Central memory CD8-positive, alpha-beta T cell (primary cell): ENCODE data around the gene GIMAP8.

Experiments used
- ATAC-seq: fragments of 150-1000 bp; cut with Tn5 transposase; replicated peaks from 2 replicates; pipeline ENCODE4 v1.10.0; 2022; ENCODE audit warnings: mild to moderate bottlenecking, moderate FRiP score, moderate number of reproducible peaks; ENCODE audit not compliant: poor library complexity, severe bottlenecking; ENCODE audit errors: extremely low read depth
- DNase-seq, 2 donors: peaks; one replicate each; pipeline ENCODE4 v3.0.0; 2021; ENCODE audit warnings: low spot score in 2 of 2
- H3K27ac Mint-ChIP-seq: one replicate; pipeline ENCODE4 v1.8.0; 2022; ENCODE audit warnings: low read depth, mild to moderate bottlenecking, moderate library complexity, mixed read lengths
- H3K27me3 Mint-ChIP-seq: one replicate; pipeline ENCODE4 v1.8.0; 2022; ENCODE audit warnings: mixed read lengths
- H3K36me3 Mint-ChIP-seq: one replicate; pipeline ENCODE4 v1.8.0; 2022; ENCODE audit warnings: mild to moderate bottlenecking, moderate library complexity, mixed read lengths; ENCODE audit not compliant: insufficient read depth
- H3K4me1 Mint-ChIP-seq: one replicate; pipeline ENCODE4 v1.8.0; 2022; ENCODE audit warnings: mixed read lengths
- H3K4me3 Mint-ChIP-seq: one replicate; pipeline ENCODE4 v1.8.0; 2022; ENCODE audit warnings: mild to moderate bottlenecking, moderate library complexity, mixed read lengths
- H3K9me3 Mint-ChIP-seq: one replicate; pipeline ENCODE4 v1.8.0; 2022; ENCODE audit warnings: mixed read lengths

Gene GIMAP8

GRCh38 chr7:150432915-150433892 is 17.2 kb upstream of the GIMAP8 start:
- ATAC-seq, result no peak
- H3K27ac Mint-ChIP-seq, result peak overlapping the region; percentile 18

GRCh38 chr7:150434240-150434639 is 16.2 kb upstream of the GIMAP8 start:
- Mint-ChIP-seq H3K27ac (no peak overlapping the region), H3K4me3 (no peak overlapping the region), H3K4me1 (peaks cover 16% of the 10 kb centered on the region), H3K27me3 (peaks cover 7% of the 10 kb centered on the region), H3K36me3 (no peaks in the 10 kb centered on the region), H3K9me3 (no peaks in the 10 kb centered on the region)
- DNase-seq, result no peak
- ATAC-seq, result no peak

More at GRCh38 chr7:150432915-150433892, 17.2 kb upstream of the GIMAP8 start:
- peaks cover 16% of the 10 kb centered on the region for H3K4me1 Mint-ChIP-seq
- H3K36me3 Mint-ChIP-seq, result no peaks in the 10 kb centered on the region
- H3K27me3 Mint-ChIP-seq, result peaks cover 14% of the 10 kb centered on the region
- no peak for DNase-seq
- H3K9me3 Mint-ChIP-seq, result no peaks in the 10 kb centered on the region
- peak overlapping the region; percentile 23 for H3K4me3 Mint-ChIP-seq

- H3K27ac Mint-ChIP-seq, result no peak overlapping the region
- no peak for ATAC-seq
- H3K4me3 Mint-ChIP-seq, result no peak overlapping the region
- DNase-seq, result no peak
- peaks cover 20% of the 10 kb centered on the region for H3K4me1 Mint-ChIP-seq
- no peaks in the 10 kb centered on the region for H3K27me3 Mint-ChIP-seq
- no peaks in the 10 kb centered on the region for H3K36me3 Mint-ChIP-seq
- no peaks in the 10 kb centered on the region for H3K9me3 Mint-ChIP-seq
These were observed 15.4 kb upstream of the GIMAP8 start for GRCh38 chr7:150435047-150435389.

GRCh38 chr7:150435390-150436073 is 14.9 kb upstream of the GIMAP8 start:
- Mint-ChIP-seq H3K27me3 (no peaks in the 10 kb centered on the region), H3K9me3 (no peaks in the 10 kb centered on the region), H3K4me3 (no peak overlapping the region), H3K36me3 (no peaks in the 10 kb centered on the region), H3K4me1 (peaks cover 22% of the 10 kb centered on the region), H3K27ac (no peak overlapping the region)
- DNase-seq (no peak), ATAC-seq (peak; percentile 28)

- no peak for DNase-seq
- Mint-ChIP-seq H3K4me3 (no peak overlapping the region), H3K9me3 (peaks cover 8% of the 10 kb centered on the region), H3K27me3 (no peaks in the 10 kb centered on the region), H3K4me1 (peaks cover 6% of the 10 kb centered on the region), H3K27ac (peak overlapping the region; percentile 3), H3K36me3 (no peaks in the 10 kb centered on the region)
- ATAC-seq, result no peak
These were observed 10.5 kb upstream of the GIMAP8 start for GRCh38 chr7:150439967-150440366.

GRCh38 chr7:150441524-150441923 is 8.9 kb upstream of the GIMAP8 start:
- Mint-ChIP-seq H3K36me3 (no peaks in the 10 kb centered on the region), H3K4me1 (peaks cover 11% of the 10 kb centered on the region), H3K4me3 (no peak overlapping the region), H3K9me3 (peaks cover 8% of the 10 kb centered on the region), H3K27me3 (no peaks in the 10 kb centered on the region), H3K27ac (no peak overlapping the region)
- ATAC-seq, result no peak
- no peak for DNase-seq

GRCh38 chr7:150442811-150443210 is 7.6 kb upstream of the GIMAP8 start:
- DNase-seq, result no peak
- Mint-ChIP-seq H3K4me1 (peaks cover 15% of the 10 kb centered on the region), H3K9me3 (peaks cover 8% of the 10 kb centered on the region), H3K36me3 (peaks cover 2% of the 10 kb centered on the region), H3K27me3 (no peaks in the 10 kb centered on the region), H3K4me3 (no peak overlapping the region), H3K27ac (no peak overlapping the region)
- no peak for ATAC-seq

GRCh38 chr7:150443793-150444540 is 6.5 kb upstream of the GIMAP8 start:
- Mint-ChIP-seq H3K27ac (no peak overlapping the region), H3K4me1 (peaks cover 26% of the 10 kb centered on the region), H3K9me3 (peaks cover 8% of the 10 kb centered on the region), H3K4me3 (no peak overlapping the region), H3K36me3 (peaks cover 2% of the 10 kb centered on the region), H3K27me3 (no peaks in the 10 kb centered on the region)
- no peak for ATAC-seq
- DNase-seq, result no peak

- Mint-ChIP-seq H3K4me1 (peaks cover 33% of the 10 kb centered on the region), H3K27me3 (no peaks in the 10 kb centered on the region), H3K4me3 (no peak overlapping the region), H3K36me3 (peaks cover 4% of the 10 kb centered on the region), H3K9me3 (peaks cover 8% of the 10 kb centered on the region), H3K27ac (no peak overlapping the region)
- ATAC-seq (no peak), DNase-seq (no peak)
These were observed 5.6 kb upstream of the GIMAP8 start for GRCh38 chr7:150444674-150445365.

GRCh38 chr7:150446288-150446938 is 4.0 kb upstream of the GIMAP8 start:
- Mint-ChIP-seq H3K4me1 (peaks cover 45% of the 10 kb centered on the region), H3K27ac (no peak overlapping the region), H3K9me3 (peaks cover 6% of the 10 kb centered on the region), H3K4me3 (no peak overlapping the region), H3K27me3 (no peaks in the 10 kb centered on the region), H3K36me3 (peaks cover 12% of the 10 kb centered on the region)
- ATAC-seq (no peak), DNase-seq (no peak)

GRCh38 chr7:150447966-150448788 is 2.3 kb upstream of the GIMAP8 start:
- no peak for ATAC-seq
- no peaks in the 10 kb centered on the region for H3K9me3 Mint-ChIP-seq
- H3K27ac Mint-ChIP-seq, result peak overlapping the region; percentile 99

More at GRCh38 chr7:150447966-150448788, 2.3 kb upstream of the GIMAP8 start:
- no peak for DNase-seq
- peaks cover 18% of the 10 kb centered on the region for H3K36me3 Mint-ChIP-seq
- no peaks in the 10 kb centered on the region for H3K27me3 Mint-ChIP-seq
- peak overlapping the region; percentile 97 for H3K4me3 Mint-ChIP-seq
- H3K4me1 Mint-ChIP-seq, result peaks cover 58% of the 10 kb centered on the region
